ENCODE data around the gene POFUT2. TPM values are rescaled to one million over a fixed set of nuclear protein-coding genes. Genes with fewer than 3 reads are reported as not detected.
A peak's percentile ranks its signal among the peaks of the same experiment; 100 is the strongest.

The POFUT2 gene
- total RNA-seq, 4 donors from 2014 or later: 4.8 to 11.0 (median 5.9) TPM

GRCh38 chr21:45237401-45237800 is 50.3 kb downstream of the POFUT2 start:
- DNase-seq (no peak), ATAC-seq (no peak)
- TF ChIP-seq POLR2A (IDR thresholded peaks at IDR 0.05): no peak
- TF ChIP-seq, protein P1, sequence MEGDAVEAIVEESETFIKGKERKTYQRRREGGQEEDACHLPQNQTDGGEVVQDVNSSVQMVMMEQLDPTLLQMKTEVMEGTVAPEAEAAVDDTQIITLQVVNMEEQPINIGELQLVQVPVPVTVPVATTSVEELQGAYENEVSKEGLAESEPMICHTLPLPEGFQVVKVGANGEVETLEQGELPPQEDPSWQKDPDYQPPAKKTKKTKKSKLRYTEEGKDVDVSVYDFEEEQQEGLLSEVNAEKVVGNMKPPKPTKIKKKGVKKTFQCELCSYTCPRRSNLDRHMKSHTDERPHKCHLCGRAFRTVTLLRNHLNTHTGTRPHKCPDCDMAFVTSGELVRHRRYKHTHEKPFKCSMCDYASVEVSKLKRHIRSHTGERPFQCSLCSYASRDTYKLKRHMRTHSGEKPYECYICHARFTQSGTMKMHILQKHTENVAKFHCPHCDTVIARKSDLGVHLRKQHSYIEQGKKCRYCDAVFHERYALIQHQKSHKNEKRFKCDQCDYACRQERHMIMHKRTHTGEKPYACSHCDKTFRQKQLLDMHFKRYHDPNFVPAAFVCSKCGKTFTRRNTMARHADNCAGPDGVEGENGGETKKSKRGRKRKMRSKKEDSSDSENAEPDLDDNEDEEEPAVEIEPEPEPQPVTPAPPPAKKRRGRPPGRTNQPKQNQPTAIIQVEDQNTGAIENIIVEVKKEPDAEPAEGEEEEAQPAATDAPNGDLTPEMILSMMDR (IDR thresholded peaks at IDR 0.05 in 4 of 5, conservative IDR thresholded peaks at IDR 0.05 in 1 of 5): no peak
- intact Hi-C loops (cut with DNase I; ENCODE audit: low total_unique reads) (no loop called here), in situ Hi-C loops (cut with MboI; ENCODE audit: low sequenced_read_pairs in 4 of 4) (no loop called here)
- Histone ChIP-seq H3K4me1 (no peaks in the 10 kb centered on the region), H3K27me3 (peaks cover 5 to 8% (median 5%) of the 10 kb centered on the region in 3 donors), H3K27ac (no peak overlapping the region), H3K9me3 (peaks cover 0 to 8% (median 0%) of the 10 kb centered on the region in 3 donors), H3K36me3 (no peaks in the 10 kb centered on the region), H3K4me3 (no peak overlapping the region)

DNA sequence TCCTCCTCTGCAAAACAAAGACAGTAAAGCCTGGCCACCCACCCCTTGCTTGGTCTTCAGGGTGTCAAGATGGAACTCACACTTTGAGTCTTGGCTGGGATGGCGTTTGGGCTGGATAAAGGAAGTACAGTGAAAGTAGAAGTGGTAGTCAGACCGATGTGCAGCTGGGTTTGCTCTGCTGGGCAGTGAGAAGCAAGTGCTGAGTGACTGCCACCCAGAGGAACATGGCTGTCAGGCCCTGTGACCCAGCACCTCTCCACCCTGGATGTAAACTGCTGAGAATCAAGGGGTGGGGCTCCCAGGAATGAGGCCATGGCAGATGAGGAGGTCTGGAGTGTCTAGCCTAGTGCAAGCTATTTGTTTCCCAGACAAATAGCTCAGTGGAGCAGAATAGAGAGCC is 51.2 kb downstream of the POFUT2 start:
- no peak overlapping the region for H3K27ac ChIP-seq
- DNase-seq (no peak), ATAC-seq (no peak)
- in situ Hi-C loops (cut with MboI; ENCODE audit: low sequenced_read_pairs in 4 of 4) (no loop called here), intact Hi-C loops (cut with DNase I; ENCODE audit: low total_unique reads) (no loop called here)
- no peaks in the 10 kb centered on the region for H3K36me3 ChIP-seq
- TF ChIP-seq, protein P1 (IDR thresholded peaks at IDR 0.05 in 4 of 5, conservative IDR thresholded peaks at IDR 0.05 in 1 of 5): no peak
- no peak for TF ChIP-seq POLR2A (IDR thresholded peaks at IDR 0.05)
- H3K9me3 ChIP-seq: peaks cover 0 to 5% (median 0%) of the 10 kb centered on the region in 3 donors
- peaks cover 3 to 8% (median 5%) of the 10 kb centered on the region in 3 donors for H3K27me3 ChIP-seq
- H3K4me1 ChIP-seq: no peaks in the 10 kb centered on the region
- H3K4me3 ChIP-seq: no peak overlapping the region

DNA sequence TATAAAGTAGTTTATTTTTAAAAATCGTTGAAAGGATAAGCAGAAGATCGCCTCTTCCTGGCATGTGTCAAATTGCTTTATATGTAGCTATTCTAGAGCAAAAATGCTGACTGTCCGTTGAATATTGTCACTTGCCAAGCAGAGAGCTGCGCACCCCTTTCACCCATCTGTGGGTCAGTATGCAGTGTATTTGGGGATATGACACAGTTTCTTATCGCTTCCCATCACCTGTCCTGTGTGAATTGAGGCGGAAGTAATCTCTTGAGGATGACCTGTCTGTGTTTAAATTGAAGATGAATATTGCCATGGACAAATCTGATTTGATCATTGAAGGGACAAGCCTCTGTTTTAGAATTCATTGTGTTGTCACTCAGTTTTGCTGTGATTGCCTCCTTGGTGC is 52.2 kb downstream of the POFUT2 start:
- DNase-seq: no peak
- in situ Hi-C loops (cut with MboI; ENCODE audit: low sequenced_read_pairs in 4 of 4): no loop called here
- Histone ChIP-seq H3K36me3 (no peaks in the 10 kb centered on the region), H3K4me1 (no peaks in the 10 kb centered on the region), H3K27ac (no peak overlapping the region), H3K27me3 (peaks cover 2 to 8% (median 5%) of the 10 kb centered on the region in 3 donors), H3K9me3 (no peaks in the 10 kb centered on the region), H3K4me3 (no peak overlapping the region)
- TF ChIP-seq, protein P1 (IDR thresholded peaks at IDR 0.05 in 4 of 5, conservative IDR thresholded peaks at IDR 0.05 in 1 of 5): no peak
- no peak for TF ChIP-seq POLR2A (IDR thresholded peaks at IDR 0.05)
- intact Hi-C loops (cut with DNase I; ENCODE audit: low total_unique reads): no loop called here
- ATAC-seq: no peak

DNA sequence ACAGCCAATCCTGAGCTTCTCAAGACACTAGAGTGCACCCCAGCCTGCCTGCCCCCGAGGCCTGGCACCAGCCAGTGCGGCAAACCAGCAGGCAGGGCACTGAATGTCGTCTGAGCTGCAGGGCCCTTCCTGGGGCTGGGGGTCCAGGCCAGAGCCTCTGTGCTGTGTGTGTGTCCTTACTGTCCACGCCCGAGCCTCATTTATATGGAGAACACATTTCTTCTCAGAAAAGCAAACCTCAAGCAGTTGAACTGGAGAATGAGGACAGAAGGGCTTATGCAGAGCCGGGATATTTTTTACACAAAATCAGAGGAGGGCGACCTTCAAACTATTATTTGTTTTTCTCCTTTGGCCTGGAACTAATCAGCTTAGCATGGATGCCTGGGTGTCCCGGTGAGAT is 52.7 kb downstream of the POFUT2 start:
- Histone ChIP-seq H3K27ac (no peak overlapping the region), H3K27me3 (peaks cover 2 to 8% (median 5%) of the 10 kb centered on the region in 3 donors), H3K4me1 (no peaks in the 10 kb centered on the region), H3K4me3 (no peak overlapping the region), H3K36me3 (no peaks in the 10 kb centered on the region), H3K9me3 (no peaks in the 10 kb centered on the region)
- no peak for DNase-seq
- ATAC-seq: no peak
- in situ Hi-C loops (cut with MboI; ENCODE audit: low sequenced_read_pairs in 4 of 4) (no loop called here), intact Hi-C loops (cut with DNase I; ENCODE audit: low total_unique reads) (no loop called here)
- TF ChIP-seq POLR2A (IDR thresholded peaks at IDR 0.05): no peak
- TF ChIP-seq, protein P1 (IDR thresholded peaks at IDR 0.05 in 4 of 5, conservative IDR thresholded peaks at IDR 0.05 in 1 of 5): no peak

DNA sequence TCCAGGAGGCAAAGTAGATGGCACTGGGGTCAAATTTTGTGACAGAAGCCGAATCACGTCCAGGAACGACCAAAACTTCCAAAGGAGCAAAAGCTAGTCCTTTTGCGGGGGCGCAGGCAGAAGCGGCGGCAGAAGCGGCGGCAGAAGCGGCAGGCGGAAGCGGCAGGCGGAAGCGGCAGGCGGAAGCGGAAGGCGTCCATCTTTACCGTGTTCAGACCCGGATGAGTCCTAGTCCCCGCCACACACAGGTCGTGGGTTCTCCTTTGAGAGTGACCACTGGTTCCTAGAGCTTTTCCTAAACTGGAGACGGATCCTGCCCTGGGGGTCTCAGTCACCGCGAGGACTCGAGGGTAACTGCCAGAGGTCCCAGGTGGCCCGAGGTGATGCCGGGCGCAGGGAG is 53.6 kb downstream of the POFUT2 start:
- Histone ChIP-seq H3K4me1 (no peaks in the 10 kb centered on the region), H3K36me3 (no peaks in the 10 kb centered on the region), H3K27ac (no peak overlapping the region), H3K27me3 (peaks cover 4 to 8% (median 5%) of the 10 kb centered on the region in 3 donors), H3K4me3 (peak overlapping the region in 1 of 4 donors; percentile 21), H3K9me3 (no peaks in the 10 kb centered on the region)
- intact Hi-C loops (cut with DNase I; ENCODE audit: low total_unique reads) (no loop called here), in situ Hi-C loops (cut with MboI; ENCODE audit: low sequenced_read_pairs in 4 of 4) (no loop called here)
- no peak for DNase-seq
- TF ChIP-seq, protein P1 (IDR thresholded peaks at IDR 0.05 in 4 of 5, conservative IDR thresholded peaks at IDR 0.05 in 1 of 5): no peak
- TF ChIP-seq POLR2A (IDR thresholded peaks at IDR 0.05): no peak
- ATAC-seq: no peak

Measured in gastrocnemius medialis (tissue), 4 donors.